Liver (tissue), 3 donors: ENCODE measurements around the gene EVA1B.

Experiments used
- CTCF ChIP-seq: fragments of 150-350 bp; IDR thresholded peaks from 2 replicates; pipeline ENCODE4 v1.5.1; 2017; ENCODE audit warnings: improper control_type of control experiment, low read depth, low read length; ENCODE audit not compliant: missing input control
- EGR1 ChIP-seq, 2 donors: IDR thresholded peaks; 2 replicates each; pipeline ENCODE4 v1.6.1; 2016 to 2018; ENCODE audit warnings: antibody characterized with exemption in 2 of 2, low read depth in 2 of 2
- GABPA ChIP-seq, 2 donors: IDR thresholded peaks in 1 of 2; conservative IDR thresholded peaks in 1 of 2; 2 replicates each; pipeline ENCODE4 v1.6.1; 2016; ENCODE audit warnings: antibody characterized with exemption in 2 of 2, mild to moderate bottlenecking in 1 of 2, moderate library complexity in 1 of 2
- RAD21 ChIP-seq, 2 donors: IDR thresholded peaks; 2 replicates each; pipeline ENCODE4 v1.6.1; 2016; ENCODE audit warnings: antibody characterized with exemption in 2 of 2, mild to moderate bottlenecking in 2 of 2
- TF ChIP-seq, protein P1 (sequence below): IDR thresholded peaks from 2 replicates; pipeline ENCODE4 v1.6.1; 2016; ENCODE audit warnings: antibody characterized with exemption
- TF ChIP-seq, protein P2 (sequence below): IDR thresholded peaks from 2 replicates; pipeline ENCODE4 v1.6.1; 2016; ENCODE audit warnings: antibody characterized with exemption, mild to moderate bottlenecking
- donor health status: healthy.
- donor health status: healthy.

DNA sequence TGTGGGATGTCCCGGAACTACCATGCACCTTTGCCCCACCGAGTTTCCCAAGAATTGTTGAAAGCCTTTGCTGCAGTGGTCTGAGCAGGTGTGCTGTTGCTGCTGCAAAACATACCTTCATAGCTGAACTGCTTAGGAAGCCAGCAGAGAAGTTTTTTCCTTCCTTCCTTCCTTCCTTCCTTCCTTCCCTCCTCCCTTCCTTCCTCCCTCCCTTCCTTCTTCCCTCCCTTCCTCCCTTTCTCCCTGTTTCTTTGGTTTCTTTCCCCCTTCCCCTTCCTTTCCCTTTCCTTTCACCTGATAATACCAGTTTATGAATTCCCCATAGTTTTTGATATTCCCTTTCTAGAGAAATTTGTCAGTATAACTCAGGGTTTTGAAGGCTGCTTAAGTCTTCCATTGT lies 28.1 kb downstream of the EVA1B start:
- TF ChIP-seq EGR1 (IDR thresholded peaks at IDR 0.05; ENCODE audit: low read depth in 2 of 2) (no peak), CTCF (no peak), GABPA (IDR thresholded peaks at IDR 0.05 in 1 of 2, conservative IDR thresholded peaks at IDR 0.05 in 1 of 2) (no peak), RAD21 (IDR thresholded peaks at IDR 0.05) (no peak)
- TF ChIP-seq, protein P1, sequence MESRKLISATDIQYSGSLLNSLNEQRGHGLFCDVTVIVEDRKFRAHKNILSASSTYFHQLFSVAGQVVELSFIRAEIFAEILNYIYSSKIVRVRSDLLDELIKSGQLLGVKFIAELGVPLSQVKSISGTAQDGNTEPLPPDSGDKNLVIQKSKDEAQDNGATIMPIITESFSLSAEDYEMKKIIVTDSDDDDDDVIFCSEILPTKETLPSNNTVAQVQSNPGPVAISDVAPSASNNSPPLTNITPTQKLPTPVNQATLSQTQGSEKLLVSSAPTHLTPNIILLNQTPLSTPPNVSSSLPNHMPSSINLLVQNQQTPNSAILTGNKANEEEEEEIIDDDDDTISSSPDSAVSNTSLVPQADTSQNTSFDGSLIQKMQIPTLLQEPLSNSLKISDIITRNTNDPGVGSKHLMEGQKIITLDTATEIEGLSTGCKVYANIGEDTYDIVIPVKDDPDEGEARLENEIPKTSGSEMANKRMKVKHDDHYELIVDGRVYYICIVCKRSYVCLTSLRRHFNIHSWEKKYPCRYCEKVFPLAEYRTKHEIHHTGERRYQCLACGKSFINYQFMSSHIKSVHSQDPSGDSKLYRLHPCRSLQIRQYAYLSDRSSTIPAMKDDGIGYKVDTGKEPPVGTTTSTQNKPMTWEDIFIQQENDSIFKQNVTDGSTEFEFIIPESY = no peak
- TF ChIP-seq, protein P2, sequence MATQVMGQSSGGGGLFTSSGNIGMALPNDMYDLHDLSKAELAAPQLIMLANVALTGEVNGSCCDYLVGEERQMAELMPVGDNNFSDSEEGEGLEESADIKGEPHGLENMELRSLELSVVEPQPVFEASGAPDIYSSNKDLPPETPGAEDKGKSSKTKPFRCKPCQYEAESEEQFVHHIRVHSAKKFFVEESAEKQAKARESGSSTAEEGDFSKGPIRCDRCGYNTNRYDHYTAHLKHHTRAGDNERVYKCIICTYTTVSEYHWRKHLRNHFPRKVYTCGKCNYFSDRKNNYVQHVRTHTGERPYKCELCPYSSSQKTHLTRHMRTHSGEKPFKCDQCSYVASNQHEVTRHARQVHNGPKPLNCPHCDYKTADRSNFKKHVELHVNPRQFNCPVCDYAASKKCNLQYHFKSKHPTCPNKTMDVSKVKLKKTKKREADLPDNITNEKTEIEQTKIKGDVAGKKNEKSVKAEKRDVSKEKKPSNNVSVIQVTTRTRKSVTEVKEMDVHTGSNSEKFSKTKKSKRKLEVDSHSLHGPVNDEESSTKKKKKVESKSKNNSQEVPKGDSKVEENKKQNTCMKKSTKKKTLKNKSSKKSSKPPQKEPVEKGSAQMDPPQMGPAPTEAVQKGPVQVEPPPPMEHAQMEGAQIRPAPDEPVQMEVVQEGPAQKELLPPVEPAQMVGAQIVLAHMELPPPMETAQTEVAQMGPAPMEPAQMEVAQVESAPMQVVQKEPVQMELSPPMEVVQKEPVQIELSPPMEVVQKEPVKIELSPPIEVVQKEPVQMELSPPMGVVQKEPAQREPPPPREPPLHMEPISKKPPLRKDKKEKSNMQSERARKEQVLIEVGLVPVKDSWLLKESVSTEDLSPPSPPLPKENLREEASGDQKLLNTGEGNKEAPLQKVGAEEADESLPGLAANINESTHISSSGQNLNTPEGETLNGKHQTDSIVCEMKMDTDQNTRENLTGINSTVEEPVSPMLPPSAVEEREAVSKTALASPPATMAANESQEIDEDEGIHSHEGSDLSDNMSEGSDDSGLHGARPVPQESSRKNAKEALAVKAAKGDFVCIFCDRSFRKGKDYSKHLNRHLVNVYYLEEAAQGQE = no peak
